GM23248 (cell line): Measurements from ENCODE around the gene SRSF11.

Experiments
- EZH2 ChIP-seq: fragments of 200-600 bp; sonication (generic); IDR thresholded peaks from 2 replicates; pipeline ENCODE4 v1.6.1; 2018; ENCODE audit warnings: antibody characterized with exemption, mild to moderate bottlenecking; ENCODE audit not compliant: insufficient read depth, poor library complexity, severe bottlenecking
- EZH2phosphoT487 ChIP-seq: fragments of 200-600 bp; sonication (generic); IDR thresholded peaks from 2 replicates; pipeline ENCODE4 v1.6.1; 2018; ENCODE audit warnings: antibody characterized with exemption, moderate library complexity, mild to moderate bottlenecking, low read depth; ENCODE audit not compliant: insufficient read depth

DNA sequence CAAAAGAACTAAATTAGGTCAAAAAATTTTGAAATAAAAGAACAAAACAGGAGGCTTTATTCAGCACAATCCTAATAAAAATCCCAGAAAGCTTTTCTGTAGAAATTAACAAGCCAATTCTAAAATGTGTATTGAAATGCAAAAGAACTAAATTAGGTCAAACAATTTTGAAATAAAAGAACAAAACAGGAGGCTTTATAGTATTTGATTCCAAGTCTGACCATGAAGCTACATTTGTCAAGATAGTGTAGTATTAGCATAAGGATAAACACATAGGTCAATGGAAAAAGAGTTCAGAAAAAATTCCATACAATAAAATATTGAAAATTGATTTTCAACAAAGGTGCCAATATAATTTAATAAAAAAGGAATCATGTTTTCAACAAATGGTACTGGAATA, 26.6 kb upstream of the SRSF11 start:
- TF ChIP-seq EZH2 (no peak), EZH2phosphoT487 (no peak)
